Keratinocyte (primary cell): Measurements from ENCODE around the gene RPRD1B. TPM values are rescaled to one million over a fixed set of nuclear protein-coding genes. Genes with fewer than 3 reads are reported as not detected.
"Not testable (repeated sequence)": the region's sequence is repeated elsewhere in the genome, so short reads cannot be mapped to it uniquely, and the experiment has no call there.

Experiments used
- DNase-seq: peaks from one replicate; pipeline ENCODE4 v3.0.0-alpha.2; 2011; ENCODE audit warnings: low read depth, missing footprints, low spot score
- FAIRE-seq: peaks from 2 replicates; lab custom pipeline; 2011; peaks lifted over from hg19 to GRCh38; lab: Jason Lieb, UNC
- H2AFZ ChIP-seq: 2 replicates; pipeline ENCODE4 v1.6.0; 2012; ENCODE audit warnings: low read length, control low read depth, inconsistent platforms; ENCODE audit not compliant: control insufficient read depth
- H3K27ac ChIP-seq: 2 replicates; pipeline ENCODE4 v1.5.1; 2011; ENCODE audit warnings: low read length; ENCODE audit not compliant: control insufficient read depth, insufficient read depth
- H3K27me3 ChIP-seq: 3 replicates; pipeline ENCODE4 v1.6.0; 2011; ENCODE audit warnings: low read length; ENCODE audit not compliant: control insufficient read depth, insufficient read depth; ENCODE audit errors: extremely low read depth
- H3K36me3 ChIP-seq, 2 experiments: 2 replicates in 1 of 2; 3 replicates in 1 of 2; pipeline ENCODE4 v1.5.1; 2011; ENCODE audit warnings: low read length in 2 of 2, mild to moderate bottlenecking in 1 of 2; ENCODE audit not compliant: control insufficient read depth in 2 of 2, insufficient read depth in 2 of 2; ENCODE audit errors: extremely low read depth in 1 of 2
- H3K4me1 ChIP-seq: 3 replicates; pipeline ENCODE4 v1.5.1; 2011; ENCODE audit warnings: low read length; ENCODE audit not compliant: control insufficient read depth, insufficient read depth; ENCODE audit errors: extremely low read depth
- H3K4me2 ChIP-seq: 3 replicates; pipeline ENCODE4 v1.6.0; 2011; ENCODE audit warnings: low read depth, low read length; ENCODE audit not compliant: control insufficient read depth, insufficient read depth; ENCODE audit errors: extremely low read depth
- H3K4me3 ChIP-seq, 3 experiments: fragments of 200-600 bp in 1 of 3; sonication (generic) in 1 of 3; 2 replicates in 2 of 3; 3 replicates in 1 of 3; pipeline ENCODE4 v1.5.1; 2011 to 2016; ENCODE audit warnings: low read length in 3 of 3, mild to moderate bottlenecking in 3 of 3, control low read depth in 2 of 3, inconsistent platforms in 1 of 3, low read depth in 1 of 3, mixed read lengths in 1 of 3, mixed run types in 1 of 3, moderate library complexity in 1 of 3; ENCODE audit not compliant: control insufficient read depth in 2 of 3, insufficient read depth in 2 of 3; ENCODE audit errors: extremely low read depth in 1 of 3
- H3K79me2 ChIP-seq: 2 replicates; pipeline ENCODE4 v1.6.0; 2012; ENCODE audit warnings: low read length; ENCODE audit not compliant: control insufficient read depth, insufficient read depth
- H3K9ac ChIP-seq: 3 replicates; pipeline ENCODE4 v1.6.0; 2011; ENCODE audit warnings: low read length; ENCODE audit not compliant: control insufficient read depth, insufficient read depth; ENCODE audit errors: extremely low read depth
- H3K9me1 ChIP-seq: 3 replicates; pipeline ENCODE4 v1.6.0; 2011; ENCODE audit warnings: low read length; ENCODE audit not compliant: control insufficient read depth, insufficient read depth; ENCODE audit errors: extremely low read depth
- H3K9me3 ChIP-seq: 2 replicates; pipeline ENCODE4 v1.5.1; 2012; ENCODE audit warnings: low read depth, low read length; ENCODE audit not compliant: control insufficient read depth
- H4K20me1 ChIP-seq: 3 replicates; pipeline ENCODE4 v1.6.0; 2011; ENCODE audit warnings: low read length; ENCODE audit not compliant: control insufficient read depth, insufficient read depth; ENCODE audit errors: extremely low read depth
- CTCF ChIP-seq, 3 experiments: IDR thresholded peaks in 1 of 3; conservative IDR thresholded peaks in 1 of 3; optimal IDR thresholded peaks in 1 of 3; 2 replicates in 2 of 3; 3 replicates in 1 of 3; pipeline versions ENCODE3 to v1.5.1; 2011; ENCODE audit warnings: low read length in 3 of 3, mild to moderate bottlenecking in 3 of 3, moderate library complexity in 2 of 3, control low read depth in 1 of 3, inconsistent platforms in 1 of 3; ENCODE audit not compliant: insufficient read depth in 2 of 3; ENCODE audit errors: extremely low read depth in 1 of 3
- EZH2 ChIP-seq: IDR thresholded peaks from one replicate; pipeline ENCODE4 v1.6.1; 2012; ENCODE audit warnings: inconsistent platforms, mild to moderate bottlenecking, low read length, moderate library complexity
- dilution Hi-C: fragments of 300-500 bp; cut with MboI; formaldehyde crosslinking; loops from one replicate; pipeline ENCODE4 v1.7.0; 2020; ENCODE audit warnings: low sequenced_read_pairs; ENCODE audit not compliant: extremely low pct_ligation_motif_present
- polyA plus RNA-seq, 5 experiments: library from polyadenylated mRNA; depleted of rRNA in 3 of 5; stranded (reverse) in 3 of 5; stranded (forward) in 1 of 5; unstranded in 1 of 5; fragments of >200 nt; gene quantifications; 1 replicate in 1 of 5; 2 replicates in 3 of 5; 3 replicates in 1 of 5; pipeline versions ENCODE4 v1.2.1 to v1.2.3, GENCODE V29; 2011 to 2012; ENCODE audit warnings: missing spikeins in 2 of 5, low read depth in 1 of 5, low replicate concordance in 1 of 5

Gene RPRD1B
- polyA plus RNA-seq, 1 donor (not counting 4 experiments of a cell fraction or from before 2014, with no cell fraction given), result 19.9 TPM

- H3K9me3 ChIP-seq, result no peaks in the 10 kb centered on the region
- H3K27me3 ChIP-seq, result no peaks in the 10 kb centered on the region
- H3K36me3 ChIP-seq, result peaks cover 5 to 12% of the 10 kb centered on the region in 2 experiments
- FAIRE-seq, result no peak
- peaks cover 8% of the 10 kb centered on the region for H3K79me2 ChIP-seq
- no peaks in the 10 kb centered on the region for H3K4me1 ChIP-seq
- no peak overlapping the region for H3K9ac ChIP-seq
- no peaks in the 10 kb centered on the region for H3K9me1 ChIP-seq
- DNase-seq, result no peak
- H3K4me2 ChIP-seq, result no peak overlapping the region
- TF ChIP-seq CTCF (optimal IDR thresholded peaks at IDR 0.05 in 1 of 3, IDR thresholded peaks at IDR 0.05 in 1 of 3, conservative IDR thresholded peaks at IDR 0.05 in 1 of 3; ENCODE audit: extremely low read depth in 1 of 3, insufficient read depth in 2 of 3, low read length in 3 of 3) (no peak), EZH2 (no peak)
- peaks cover 3% of the 10 kb centered on the region for H4K20me1 ChIP-seq
- H2AFZ ChIP-seq, result no peak overlapping the region
- dilution Hi-C loops, result no loop called here
- no peak overlapping the region for H3K4me3 ChIP-seq
- H3K27ac ChIP-seq, result no peak overlapping the region
Measured at GRCh38 chr20:38008233-38008944, 25.2 kb upstream of the RPRD1B start.

GRCh38 chr20:38009416-38009815, 24.1 kb upstream of the RPRD1B start:
- H3K4me2 ChIP-seq, H3K4me1 ChIP-seq, H3K79me2 ChIP-seq, dilution Hi-C loops, H3K9me3 ChIP-seq, DNase-seq, H4K20me1 ChIP-seq, H2AFZ ChIP-seq, H3K27me3 ChIP-seq, FAIRE-seq, H3K9me1 ChIP-seq, H3K4me3 ChIP-seq, H3K27ac ChIP-seq, H3K9ac ChIP-seq: not testable (repeated sequence)
- H3K36me3 ChIP-seq, result peaks cover 5 to 12% of the 10 kb centered on the region in 2 experiments

- Histone ChIP-seq H3K4me2 (no peak overlapping the region), H3K36me3 (peaks cover 10 to 12% of the 10 kb centered on the region in 2 experiments), H3K9me3 (no peaks in the 10 kb centered on the region), H3K9me1 (no peaks in the 10 kb centered on the region), H3K27ac (no peak overlapping the region), H3K4me1 (no peaks in the 10 kb centered on the region), H3K9ac (no peak overlapping the region), H2AFZ (no peak overlapping the region), H3K4me3 (no peak overlapping the region), H3K79me2 (peaks cover 8% of the 10 kb centered on the region), H3K27me3 (no peaks in the 10 kb centered on the region), H4K20me1 (peaks cover 3% of the 10 kb centered on the region)
- no peak for DNase-seq
- dilution Hi-C loops, result no loop called here
- no peak for FAIRE-seq
- TF ChIP-seq EZH2, result no peak
- TF ChIP-seq CTCF (optimal IDR thresholded peaks at IDR 0.05 in 1 of 3, IDR thresholded peaks at IDR 0.05 in 1 of 3, conservative IDR thresholded peaks at IDR 0.05 in 1 of 3; ENCODE audit: extremely low read depth in 1 of 3, insufficient read depth in 2 of 3, low read length in 3 of 3), result no peak
Measured at GRCh38 chr20:38011696-38012095, 21.9 kb upstream of the RPRD1B start.
